K562 (cell line): Measurements from ENCODE around the gene RBMS3. TPM values are rescaled to one million over a fixed set of nuclear protein-coding genes. Genes with fewer than 3 reads are reported as not detected.

Experiments
- ATAC-seq: fragments of 200-7000 bp; cut with Tn5 transposase; 3 replicates; pipeline ENCODE4 v1.9.1; 2020; ENCODE audit warnings: moderate library complexity
- BruUV-seq: library from RNA; stranded (reverse); fragments of 400-500 nt; replicated peaks from 2 replicates; lab custom pipeline; 2021; lab: Mats Ljungman, UMichigan
- CTCF ChIA-PET: fragments of 300-600 bp; formaldehyde crosslinking; extraction: SDS; loops from one replicate; lab custom pipeline; 2021; ENCODE audit warnings: low intra/inter-chr PET ratio; lab: Yijun Ruan, JAX
- POLR2A ChIA-PET: fragments of 300-600, 350-650 bp; sonication (Branson Sonifier 250); formaldehyde crosslinking; extraction: SDS; loops from one replicate; lab custom pipeline; 2021; ENCODE audit warnings: antibody characterized with exemption, inconsistent platforms; lab: Yijun Ruan, JAX
- DNase-seq, 4 experiments: peaks; one replicate each; pipeline versions ENCODE4 v3.0.0 to v3.0.0-alpha.2; 2011 to 2018; ENCODE audit warnings: low spot score in 3 of 4, mixed read lengths in 3 of 4; ENCODE audit errors: extremely low read depth in 1 of 4
- FAIRE-seq: peaks from 2 replicates; lab custom pipeline; 2011; peaks lifted over from hg19 to GRCh38; lab: Jason Lieb, UNC
- H2AFZ ChIP-seq: 2 replicates; pipeline ENCODE4 v1.6.0; 2011; ENCODE audit warnings: low read depth, low read length, control low read depth, inconsistent platforms
- H3K27ac ChIP-seq: fragments of 200-600 bp; 3 replicates; pipeline ENCODE4 v1.8.0; 2011; ENCODE audit warnings: low read depth, mild to moderate bottlenecking, control low read depth, inconsistent platforms, low read length, moderate library complexity, mixed read lengths; ENCODE audit errors: extremely low read depth
- H3K27me3 ChIP-seq, 2 experiments: fragments of 300-600 bp in 1 of 2; 2 replicates in 1 of 2; 3 replicates in 1 of 2; pipeline versions ENCODE4 v1.6.0 to v1.8.0; 2011; ENCODE audit warnings: inconsistent platforms in 2 of 2, low read length in 2 of 2, mild to moderate bottlenecking in 1 of 2, mixed read lengths in 1 of 2, moderate library complexity in 1 of 2; ENCODE audit not compliant: control insufficient read depth in 2 of 2, insufficient read depth in 2 of 2
- H3K36me3 ChIP-seq: fragments of 300-600 bp; 3 replicates; pipeline ENCODE4 v1.8.0; 2011; ENCODE audit warnings: mild to moderate bottlenecking, low read length, inconsistent platforms; ENCODE audit not compliant: control insufficient read depth, insufficient read depth
- H3K4me1 ChIP-seq, 2 experiments: fragments of 200-600 bp in 1 of 2; replicated peaks in 1 of 2; 2 replicates in 1 of 2; 3 replicates in 1 of 2; pipeline versions ENCODE4 v1.5.1 to v1.8.0; 2011; ENCODE audit warnings: inconsistent platforms in 2 of 2, low read length in 2 of 2, mild to moderate bottlenecking in 1 of 2, mixed read lengths in 1 of 2, moderate library complexity in 1 of 2; ENCODE audit not compliant: control insufficient read depth in 2 of 2, insufficient read depth in 2 of 2
- H3K4me2 ChIP-seq: 2 replicates; pipeline ENCODE4 v1.6.1; 2011; ENCODE audit warnings: low read length, control low read depth, inconsistent platforms, mixed read lengths; ENCODE audit not compliant: insufficient read depth
- H3K4me3 ChIP-seq: fragments of 200-600 bp; sonication (generic), shearing (Covaris generic); 2 replicates; pipeline ENCODE4 v1.5.1; 2016; ENCODE audit warnings: control low read depth, inconsistent platforms
- H3K79me2 ChIP-seq: fragments of 200-600 bp; 3 replicates; pipeline ENCODE4 v1.8.0; 2011; ENCODE audit warnings: low read length, inconsistent platforms; ENCODE audit not compliant: control insufficient read depth, insufficient read depth
- H3K9ac ChIP-seq, 2 experiments: 2 replicates each; pipeline versions ENCODE4 v1.6.0 to v1.6.1; 2011; ENCODE audit warnings: low read depth in 2 of 2, low read length in 2 of 2, control low read depth in 1 of 2, inconsistent platforms in 1 of 2, mild to moderate bottlenecking in 1 of 2, mixed read lengths in 1 of 2; ENCODE audit not compliant: insufficient read depth in 1 of 2
- H3K9me1 ChIP-seq: one replicate; pipeline ENCODE4 v1.6.0; 2011; ENCODE audit warnings: inconsistent platforms, mild to moderate bottlenecking, low read length, moderate library complexity; ENCODE audit not compliant: control insufficient read depth, insufficient read depth
- H3K9me3 ChIP-seq: replicated peaks from 2 replicates; pipeline ENCODE4 v1.5.1; 2011; ENCODE audit warnings: low read depth, low read length, inconsistent platforms; ENCODE audit not compliant: control insufficient read depth, insufficient read depth
- H4K20me1 ChIP-seq: replicated peaks from 2 replicates; pipeline ENCODE4 v1.6.1; 2011; ENCODE audit warnings: low read length, inconsistent platforms, mixed read lengths; ENCODE audit not compliant: control insufficient read depth, insufficient read depth
- MYBL2 ChIP-seq, 2 experiments: fragments of 450-650 bp in 1 of 2; sonication (generic) in 1 of 2; formaldehyde crosslinking in 1 of 2; IDR thresholded peaks; 2 replicates each; pipeline versions ENCODE4 v1.6.1 to v1.8.1; 2017 to 2022; ENCODE audit warnings: borderline replicate concordance in 1 of 2, inconsistent platforms in 1 of 2, low read depth in 1 of 2, mild to moderate bottlenecking in 1 of 2, missing genetic modification reagents in 1 of 2, moderate library complexity in 1 of 2
- POLR3G ChIP-seq: IDR thresholded peaks from 2 replicates; pipeline ENCODE4 v1.6.1; 2011; ENCODE audit not compliant: insufficient read length, insufficient replicate concordance; ENCODE audit errors: extremely low read depth
- PYGO2 ChIP-seq: fragments of 450-650 bp; IDR thresholded peaks from 2 replicates; pipeline ENCODE4 v1.6.1; 2016; ENCODE audit warnings: mild to moderate bottlenecking, missing genetic modification characterization, moderate library complexity, missing compliant biosample characterization
- USF1 ChIP-seq: sonication (generic); formaldehyde crosslinking; IDR thresholded peaks from 2 replicates; pipeline ENCODE4 v1.9.0; 2022; ENCODE audit warnings: mild to moderate bottlenecking, missing genetic modification reagents
- ZNF224 ChIP-seq: sonication (generic); formaldehyde crosslinking; IDR thresholded peaks from 2 replicates; pipeline ENCODE4 v1.8.0; 2022; ENCODE audit warnings: mild to moderate bottlenecking, missing genetic modification reagents
- ZNF324 ChIP-seq: fragments of 250-450 bp; sonication (Bioruptor Pico); IDR thresholded peaks from 2 replicates; pipeline ENCODE4 v1.4.0; 2020; ENCODE audit warnings: mild to moderate bottlenecking
- ZNF408 ChIP-seq: fragments of 250-450 bp; sonication (Bioruptor Pico); IDR thresholded peaks from 2 replicates; pipeline ENCODE4 v1.4.0; 2020; ENCODE audit warnings: low read depth, mild to moderate bottlenecking, moderate library complexity
- ZNF695 ChIP-seq: fragments of 450-650 bp; formaldehyde crosslinking; IDR thresholded peaks from 2 replicates; pipeline ENCODE4 v1.4.0; 2020; ENCODE audit warnings: mild to moderate bottlenecking, moderate library complexity
- ZSCAN32 ChIP-seq: fragments of 450-650 bp; formaldehyde crosslinking; IDR thresholded peaks from 2 replicates; pipeline ENCODE4 v1.4.0; 2020; ENCODE audit warnings: mild to moderate bottlenecking, moderate library complexity
- WGBS: fragments of 100-300 bp; shearing (Covaris generic); methylation state at CpG from one replicate; pipeline ENCODE4 v1.1.6; 2016; ENCODE audit warnings: low coverage, mixed read lengths; ENCODE audit not compliant: insufficient coverage; ENCODE audit errors: missing lambda C conversion rate; 5-methylcytosine and 5-hydroxymethylcytosine counted together
- in situ Hi-C: fragments of 300-500 bp; cut with MboI; formaldehyde crosslinking; loops from 4 replicates; pipeline ENCODE4 v1.15.0; 2018; ENCODE audit warnings: inconsistent platforms, mixed read lengths
- intact Hi-C: fragments of 100-400 bp; cut with micrococcal nuclease; formaldehyde crosslinking; loops from 2 replicates; pipeline ENCODE4 v1.14.2; 2022
- polyA plus RNA-seq, 8 experiments: library from polyadenylated mRNA; depleted of rRNA in 4 of 8; stranded (reverse) in 5 of 8; unstranded in 3 of 8; fragments of >200 nt; fragmentation: Nextera tagmentation in 2 of 8; fragmentation: Illumina TruSeq in 1 of 8; extraction: Ambion mirVana in 2 of 8; extraction: Trizol in 1 of 8; gene quantifications; 2 replicates each; pipeline versions ENCODE4 v1.2.1 to v1.2.3, GENCODE V29; 2011 to 2014; ENCODE audit warnings: inconsistent platforms in 1 of 8, missing spikeins in 1 of 8
- total RNA-seq, 7 experiments: library from RNA; depleted of rRNA in 6 of 7; stranded (reverse); fragments of >200 nt in 6 of 7; fragmentation: Illumina TruSeq in 2 of 7; extraction: Trizol in 2 of 7; gene quantifications; 2 replicates each; pipeline versions ENCODE4 v1.2.1 to v1.2.3, GENCODE V29; 2011 to 2021; ENCODE audit warnings: low replicate concordance in 1 of 7
- TF ChIP-seq, protein P1 (sequence below): fragments of 450-650 bp; IDR thresholded peaks from 2 replicates; pipeline ENCODE4 v1.6.1; 2016; ENCODE audit warnings: low read depth, mild to moderate bottlenecking, moderate library complexity
- TF ChIP-seq, protein P2 (sequence below): fragments of 450-650 bp; IDR thresholded peaks from one replicate; pipeline ENCODE4 v1.6.1; 2018; ENCODE audit warnings: mild to moderate bottlenecking, moderate library complexity; ENCODE audit not compliant: partially characterized antibody
- TF ChIP-seq, protein P3 (sequence below): sonication (generic); formaldehyde crosslinking; IDR thresholded peaks from 2 replicates; pipeline ENCODE4 v1.4.0; 2020; ENCODE audit warnings: mild to moderate bottlenecking, missing genetic modification reagents

RBMS3 gene
- total and polyA plus RNA-seq, 9 of the 15 experiments (the other 6 are each of a cell fraction or from before 2014, with no cell fraction given), result 0.20 TPM; not detected in 8

DNA sequence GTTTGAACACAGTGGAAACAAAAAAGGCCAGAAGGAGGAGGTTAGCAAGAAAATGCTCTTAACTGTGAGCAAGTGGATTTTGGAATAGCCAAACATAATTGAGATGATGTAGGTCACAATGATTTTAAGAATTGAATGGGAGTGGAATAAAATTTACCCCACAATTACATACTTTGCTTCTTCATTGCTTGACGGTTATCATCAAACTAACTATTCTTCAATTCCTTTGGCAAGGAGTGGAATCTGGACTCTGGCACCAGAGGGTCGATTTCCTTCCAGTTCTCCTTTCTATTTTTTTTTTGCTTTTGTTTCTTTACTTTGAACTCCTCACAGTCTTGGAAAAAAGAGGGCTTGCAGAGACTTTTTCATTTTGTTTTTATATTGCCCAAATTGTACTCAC lies 691.0 kb downstream of the RBMS3 start (continued):
- TF ChIP-seq ZSCAN32 (CRISPR knock-in tag) (no peak), PYGO2 (tag) (no peak), ZNF324 (CRISPR knock-in tag) (no peak)
- TF ChIP-seq, protein P1, sequence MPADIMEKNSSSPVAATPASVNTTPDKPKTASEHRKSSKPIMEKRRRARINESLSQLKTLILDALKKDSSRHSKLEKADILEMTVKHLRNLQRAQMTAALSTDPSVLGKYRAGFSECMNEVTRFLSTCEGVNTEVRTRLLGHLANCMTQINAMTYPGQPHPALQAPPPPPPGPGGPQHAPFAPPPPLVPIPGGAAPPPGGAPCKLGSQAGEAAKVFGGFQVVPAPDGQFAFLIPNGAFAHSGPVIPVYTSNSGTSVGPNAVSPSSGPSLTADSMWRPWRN, result no peak
- TF ChIP-seq, all 486 proteins: peak for 0

GRCh38 chr3:29972320-29972993 lies 691.6 kb downstream of the RBMS3 start:
- TF ChIP-seq ZNF224 (CRISPR knock-in tag) (no peak), ZNF408 (CRISPR knock-in tag) (no peak), ZNF695 (CRISPR knock-in tag) (no peak), USF1 (no peak), POLR3G (no peak), MYBL2 (IDR thresholded peaks at IDR 0.05; ENCODE audit: low read depth) (no peak), MYBL2 (CRISPR knock-in tag; IDR thresholded peaks at IDR 0.05; ENCODE audit: borderline replicate concordance) (no peak)
- TF ChIP-seq, protein P2, sequence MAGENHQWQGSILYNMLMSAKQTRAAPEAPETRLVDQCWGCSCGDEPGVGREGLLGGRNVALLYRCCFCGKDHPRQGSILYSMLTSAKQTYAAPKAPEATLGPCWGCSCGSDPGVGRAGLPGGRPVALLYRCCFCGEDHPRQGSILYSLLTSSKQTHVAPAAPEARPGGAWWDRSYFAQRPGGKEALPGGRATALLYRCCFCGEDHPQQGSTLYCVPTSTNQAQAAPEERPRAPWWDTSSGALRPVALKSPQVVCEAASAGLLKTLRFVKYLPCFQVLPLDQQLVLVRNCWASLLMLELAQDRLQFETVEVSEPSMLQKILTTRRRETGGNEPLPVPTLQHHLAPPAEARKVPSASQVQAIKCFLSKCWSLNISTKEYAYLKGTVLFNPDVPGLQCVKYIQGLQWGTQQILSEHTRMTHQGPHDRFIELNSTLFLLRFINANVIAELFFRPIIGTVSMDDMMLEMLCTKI, result no peak
- TF ChIP-seq, protein P3, sequence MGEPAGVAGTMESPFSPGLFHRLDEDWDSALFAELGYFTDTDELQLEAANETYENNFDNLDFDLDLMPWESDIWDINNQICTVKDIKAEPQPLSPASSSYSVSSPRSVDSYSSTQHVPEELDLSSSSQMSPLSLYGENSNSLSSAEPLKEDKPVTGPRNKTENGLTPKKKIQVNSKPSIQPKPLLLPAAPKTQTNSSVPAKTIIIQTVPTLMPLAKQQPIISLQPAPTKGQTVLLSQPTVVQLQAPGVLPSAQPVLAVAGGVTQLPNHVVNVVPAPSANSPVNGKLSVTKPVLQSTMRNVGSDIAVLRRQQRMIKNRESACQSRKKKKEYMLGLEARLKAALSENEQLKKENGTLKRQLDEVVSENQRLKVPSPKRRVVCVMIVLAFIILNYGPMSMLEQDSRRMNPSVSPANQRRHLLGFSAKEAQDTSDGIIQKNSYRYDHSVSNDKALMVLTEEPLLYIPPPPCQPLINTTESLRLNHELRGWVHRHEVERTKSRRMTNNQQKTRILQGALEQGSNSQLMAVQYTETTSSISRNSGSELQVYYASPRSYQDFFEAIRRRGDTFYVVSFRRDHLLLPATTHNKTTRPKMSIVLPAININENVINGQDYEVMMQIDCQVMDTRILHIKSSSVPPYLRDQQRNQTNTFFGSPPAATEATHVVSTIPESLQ (CRISPR knock-in tag), result no peak
- Histone ChIP-seq H4K20me1 (no peaks in the 10 kb centered on the region), H3K4me3 (no peak overlapping the region), H3K79me2 (no peaks in the 10 kb centered on the region), H2AFZ (no peak overlapping the region), H3K9ac (no peak overlapping the region), H3K4me1 (no peaks in the 10 kb centered on the region), H3K9me1 (no peaks in the 10 kb centered on the region), H3K4me2 (no peak overlapping the region), H3K36me3 (no peaks in the 10 kb centered on the region), H3K27ac (no peak overlapping the region), H3K27me3 (no peaks in the 10 kb centered on the region), H3K9me3 (no peaks in the 10 kb centered on the region; the same call in 1 of the 2 replicates)
- FAIRE-seq (no peak), ATAC-seq (no peak), DNase-seq (no peak)
- no TSS peak for BruUV-seq
- POLR2A ChIA-PET, result no interaction called here
- intact Hi-C loops, result no loop called here
- in situ Hi-C loops, result no loop called here
- 0% methylated on average over 3 of the region's 3 CpGs for WGBS
- CTCF ChIA-PET, result no interaction called here
